IPS-18a (cell line): ENCODE measurements around the gene ADAMTS16.

ENCODE experiments used
- H3K27ac ChIP-seq: one replicate; pipeline ENCODE4 v1.5.1; 2013; ENCODE audit warnings: low read length
- H3K27me3 ChIP-seq: one replicate; pipeline ENCODE4 v1.6.1; 2013; ENCODE audit warnings: mild to moderate bottlenecking, low read length; ENCODE audit not compliant: control insufficient read depth, insufficient read depth
- H3K36me3 ChIP-seq: one replicate; pipeline ENCODE4 v1.6.1; 2013; ENCODE audit warnings: low read depth, low read length; ENCODE audit not compliant: control insufficient read depth
- H3K4me1 ChIP-seq: one replicate; pipeline ENCODE4 v1.6.1; 2013; ENCODE audit warnings: low read depth, low read length; ENCODE audit not compliant: control insufficient read depth
- H3K4me3 ChIP-seq: one replicate; pipeline ENCODE4 v1.5.1; 2013; ENCODE audit warnings: low read length
- H3K9ac ChIP-seq: one replicate; pipeline ENCODE4 v1.6.1; 2013; ENCODE audit warnings: mild to moderate bottlenecking, low read length, moderate library complexity
- H3K9me3 ChIP-seq: one replicate; pipeline ENCODE4 v1.6.1; 2013; ENCODE audit warnings: low read depth, low read length; ENCODE audit not compliant: control insufficient read depth

The ADAMTS16 gene

DNA sequence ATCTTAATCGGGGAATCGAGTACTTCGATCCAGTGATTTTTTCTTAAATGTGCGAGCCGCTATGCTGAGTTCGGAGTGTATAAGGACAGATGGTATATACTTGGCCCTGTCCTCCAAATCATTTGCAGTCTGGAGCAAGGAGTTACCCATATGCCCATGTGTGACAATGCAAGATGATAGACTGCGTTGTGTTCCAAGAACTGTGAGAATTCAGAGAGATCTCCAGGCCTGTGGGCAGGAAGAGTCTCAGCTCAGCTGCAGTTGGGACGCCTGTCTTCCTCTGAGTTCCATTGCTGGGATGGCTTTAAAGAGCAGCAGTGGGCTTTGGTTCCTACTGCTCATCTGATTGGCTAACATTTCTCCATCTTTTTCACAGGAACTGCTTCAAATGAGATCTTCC lies 106.6 kb downstream of the ADAMTS16 start:
- H3K27me3 ChIP-seq: no peaks in the 10 kb centered on the region
- H3K27ac ChIP-seq: no peak overlapping the region
- no peak overlapping the region for H3K9ac ChIP-seq
- no peaks in the 10 kb centered on the region for H3K4me1 ChIP-seq
- H3K9me3 ChIP-seq: no peaks in the 10 kb centered on the region
- H3K4me3 ChIP-seq: no peak overlapping the region
- H3K36me3 ChIP-seq: no peaks in the 10 kb centered on the region

DNA sequence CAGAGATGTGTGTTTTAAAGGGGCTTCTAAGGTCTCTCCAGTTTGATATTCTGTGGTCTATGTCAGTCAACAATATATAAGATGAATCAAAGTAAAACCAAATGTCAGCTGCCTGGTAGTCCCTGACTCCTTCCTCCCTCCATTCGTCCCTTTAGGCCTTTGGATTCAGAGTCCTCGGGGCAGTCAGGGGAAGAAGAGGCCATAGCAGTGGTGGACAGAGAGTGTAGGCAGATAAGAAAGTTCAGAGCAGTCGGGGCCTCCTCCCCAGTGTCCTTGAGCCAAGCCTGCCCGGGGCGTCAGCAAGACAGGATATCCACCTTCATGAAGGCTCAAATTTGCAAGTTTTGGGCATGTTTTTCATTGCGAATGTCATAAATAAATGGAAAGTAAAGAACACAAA lies 110.6 kb downstream of the ADAMTS16 start:
- Histone ChIP-seq H3K4me3 (no peak overlapping the region), H3K9me3 (peaks cover 7% of the 10 kb centered on the region), H3K9ac (no peak overlapping the region), H3K4me1 (no peaks in the 10 kb centered on the region), H3K27me3 (no peaks in the 10 kb centered on the region), H3K36me3 (no peaks in the 10 kb centered on the region), H3K27ac (no peak overlapping the region)

DNA sequence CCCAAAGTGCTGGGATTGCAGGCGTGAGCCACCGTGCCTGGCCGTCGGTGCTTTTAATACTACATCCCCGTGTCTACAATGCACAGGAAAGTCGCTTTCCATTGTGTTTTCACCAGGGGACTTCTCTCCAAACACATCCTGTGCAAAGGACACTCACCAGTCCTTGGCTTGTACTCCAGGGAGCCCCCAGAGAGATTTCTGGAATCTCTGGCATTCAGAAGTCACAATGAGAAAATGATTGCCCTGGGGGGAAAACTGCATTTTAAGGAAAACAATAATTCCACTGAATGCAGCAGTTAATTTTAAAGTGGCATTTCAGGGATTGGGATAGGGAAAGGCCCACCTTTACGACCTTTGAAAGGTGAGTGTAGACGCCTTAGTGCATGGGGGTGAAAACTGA lies 112.0 kb downstream of the ADAMTS16 start:
- Histone ChIP-seq H3K9me3 (peaks cover 7% of the 10 kb centered on the region), H3K4me1 (no peaks in the 10 kb centered on the region), H3K9ac (no peak overlapping the region), H3K36me3 (no peaks in the 10 kb centered on the region), H3K27ac (no peak overlapping the region), H3K4me3 (no peak overlapping the region), H3K27me3 (no peaks in the 10 kb centered on the region)

DNA sequence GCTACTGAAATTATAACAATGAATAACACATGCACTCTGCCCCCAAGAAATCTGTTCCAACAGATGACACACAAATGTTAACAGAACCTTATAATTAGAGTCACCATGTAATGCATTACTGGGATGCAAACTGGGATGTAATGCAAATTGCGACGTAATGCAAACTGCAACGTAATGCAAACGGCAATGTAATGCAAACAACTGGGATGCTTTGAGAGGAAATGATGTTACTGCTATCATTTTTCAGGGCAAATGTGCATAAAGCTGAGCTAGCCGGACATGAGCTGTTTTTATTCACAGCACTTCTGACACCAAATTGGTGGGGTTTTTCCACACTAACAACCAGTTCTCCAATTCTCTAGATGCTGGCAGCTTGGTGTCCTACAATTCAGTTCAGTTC lies 117.2 kb downstream of the ADAMTS16 start:
- Histone ChIP-seq H3K27ac (no peak overlapping the region), H3K4me3 (no peak overlapping the region), H3K4me1 (no peaks in the 10 kb centered on the region), H3K9me3 (peaks cover 7% of the 10 kb centered on the region), H3K9ac (no peak overlapping the region), H3K36me3 (no peaks in the 10 kb centered on the region), H3K27me3 (no peaks in the 10 kb centered on the region)

DNA sequence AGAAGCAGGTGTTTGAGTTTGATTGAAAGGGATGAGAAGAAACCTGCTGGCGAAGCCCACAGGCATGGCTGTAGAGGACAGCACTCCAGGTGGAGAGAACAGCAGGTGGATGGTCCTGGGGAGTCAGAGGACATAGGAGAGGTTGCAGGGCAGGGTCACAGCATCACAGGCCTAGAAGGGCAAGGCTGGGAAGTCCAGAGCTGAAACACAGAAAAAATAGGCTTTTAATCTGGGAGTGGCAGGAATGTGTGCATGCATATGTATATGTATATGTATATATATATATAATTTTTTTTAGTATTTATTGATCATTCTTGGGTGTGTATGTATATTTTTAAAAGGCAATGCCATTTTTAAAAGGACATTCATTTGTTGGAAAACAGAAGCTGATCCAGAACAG lies 118.4 kb downstream of the ADAMTS16 start:
- peaks cover 5% of the 10 kb centered on the region for H3K36me3 ChIP-seq
- H3K27ac ChIP-seq: no peak overlapping the region
- peaks cover 7% of the 10 kb centered on the region for H3K9me3 ChIP-seq
- H3K9ac ChIP-seq: no peak overlapping the region
- H3K4me1 ChIP-seq: no peaks in the 10 kb centered on the region
- no peak overlapping the region for H3K4me3 ChIP-seq
- H3K27me3 ChIP-seq: no peaks in the 10 kb centered on the region

DNA sequence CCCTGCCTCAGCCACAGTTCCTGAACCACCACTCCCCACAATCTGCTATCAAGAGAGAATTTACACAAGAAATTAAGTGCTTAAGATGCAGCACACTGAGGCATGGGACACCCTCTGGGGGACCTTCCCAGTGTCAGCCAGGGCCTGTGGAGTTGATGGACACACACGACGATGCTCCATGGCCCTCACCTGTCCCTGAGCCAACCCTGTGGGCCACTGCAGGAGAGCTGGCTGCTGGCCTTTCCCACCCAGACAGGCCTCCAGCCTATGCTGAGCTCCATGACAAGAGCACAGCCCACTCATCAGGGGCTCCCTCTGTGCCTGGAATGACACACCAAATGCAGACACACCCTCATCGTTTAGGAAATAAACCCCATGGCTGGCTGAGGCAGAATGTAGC lies 124.6 kb downstream of the ADAMTS16 start:
- Histone ChIP-seq H3K27me3 (no peaks in the 10 kb centered on the region), H3K9ac (no peak overlapping the region), H3K4me3 (no peak overlapping the region), H3K4me1 (peaks cover 7% of the 10 kb centered on the region), H3K9me3 (no peaks in the 10 kb centered on the region), H3K36me3 (peaks cover 5% of the 10 kb centered on the region), H3K27ac (no peak overlapping the region)

DNA sequence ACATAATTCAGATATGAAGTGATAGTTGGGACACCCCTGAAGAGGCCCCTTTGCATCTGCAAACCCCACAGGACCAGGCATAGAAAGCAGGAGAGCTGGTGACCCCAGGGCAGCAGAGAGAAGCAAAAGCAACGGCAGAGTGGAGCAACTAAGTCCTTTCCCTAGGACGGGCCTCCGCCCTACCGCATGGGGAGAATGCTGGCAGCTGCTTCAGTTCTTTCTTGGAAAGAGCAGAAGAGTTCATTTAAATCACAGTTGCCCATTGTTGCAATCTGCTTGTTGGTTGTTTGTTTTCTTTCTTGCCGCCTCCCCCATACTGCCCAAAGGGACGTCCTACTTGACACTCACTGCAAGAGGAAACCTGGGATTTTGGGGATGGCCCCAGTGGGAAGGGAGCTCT lies 126.2 kb downstream of the ADAMTS16 start:
- H3K27me3 ChIP-seq: no peaks in the 10 kb centered on the region
- no peak overlapping the region for H3K9ac ChIP-seq

DNA sequence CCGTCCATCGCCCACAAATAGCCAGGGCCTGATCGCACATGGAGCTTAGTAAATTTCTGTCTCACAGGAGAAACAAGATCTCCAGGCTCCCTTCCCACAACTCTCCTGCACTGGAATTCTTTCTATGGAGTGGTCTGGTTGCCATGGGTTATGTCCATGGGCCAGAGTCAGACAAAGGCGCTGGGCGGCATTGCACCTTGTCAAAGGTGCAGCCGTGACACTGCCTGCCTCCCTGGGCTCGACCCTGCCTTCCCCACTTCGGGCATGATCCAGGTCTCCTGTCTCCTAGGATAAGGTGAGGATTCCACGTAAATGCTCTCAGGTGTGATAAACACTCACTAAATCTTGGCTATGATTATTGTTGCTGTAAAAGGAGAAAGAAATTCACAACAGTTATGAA lies 130.0 kb downstream of the ADAMTS16 start:
- no peaks in the 10 kb centered on the region for H3K36me3 ChIP-seq
- H3K4me3 ChIP-seq: no peak overlapping the region
- H3K4me1 ChIP-seq: peaks cover 15% of the 10 kb centered on the region
- no peak overlapping the region for H3K27ac ChIP-seq
- H3K27me3 ChIP-seq: no peaks in the 10 kb centered on the region
- no peaks in the 10 kb centered on the region for H3K9me3 ChIP-seq
- no peak overlapping the region for H3K9ac ChIP-seq

More for the DNA sequence above, 126.2 kb downstream of the ADAMTS16 start:
- peaks cover 7% of the 10 kb centered on the region for H3K4me1 ChIP-seq
- no peak overlapping the region for H3K4me3 ChIP-seq
- peaks cover 5% of the 10 kb centered on the region for H3K36me3 ChIP-seq
- no peaks in the 10 kb centered on the region for H3K9me3 ChIP-seq
- H3K27ac ChIP-seq: no peak overlapping the region

DNA sequence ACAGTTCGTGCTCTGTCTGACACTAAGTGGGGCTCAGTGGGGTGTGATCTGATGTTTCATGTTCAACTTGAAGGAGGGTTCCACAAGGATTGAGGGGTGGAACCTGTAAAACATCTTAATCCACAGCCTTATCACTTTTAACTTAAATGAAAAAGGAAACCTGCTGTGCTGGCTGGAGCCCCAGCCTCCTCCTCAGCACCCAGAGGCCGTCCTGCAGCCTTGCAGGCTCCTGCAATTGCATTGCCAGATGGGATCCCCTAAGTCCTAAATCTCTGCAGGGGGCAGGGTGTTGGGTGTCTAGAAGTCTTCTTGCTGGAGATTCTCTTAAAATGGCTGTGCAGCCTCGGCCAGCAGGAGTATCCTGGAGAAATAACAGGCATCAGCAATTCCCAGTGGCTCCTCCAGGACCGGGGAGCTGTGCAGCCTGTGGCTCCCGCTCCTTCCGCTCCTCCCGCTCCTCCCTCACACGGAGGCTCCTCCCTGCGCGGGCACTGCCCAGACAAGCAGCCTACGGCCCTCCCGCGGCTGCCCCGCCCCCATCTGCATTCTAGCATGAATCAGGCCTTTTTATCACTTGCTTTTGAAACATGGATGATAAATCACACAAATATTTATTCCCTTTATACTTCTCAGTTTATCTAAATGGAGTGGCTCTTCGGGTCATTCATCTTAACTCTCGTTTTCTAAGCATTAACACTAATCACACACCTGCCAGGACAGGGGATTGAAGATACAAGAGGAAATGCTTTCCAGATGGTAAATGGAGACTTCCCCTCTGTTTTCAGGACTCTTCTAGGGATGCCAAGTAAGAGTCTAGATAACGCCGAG lies 131.0 kb downstream of the ADAMTS16 start:
- Histone ChIP-seq H3K4me3 (no peak overlapping the region), H3K36me3 (no peaks in the 10 kb centered on the region), H3K9ac (no peak overlapping the region)

DNA sequence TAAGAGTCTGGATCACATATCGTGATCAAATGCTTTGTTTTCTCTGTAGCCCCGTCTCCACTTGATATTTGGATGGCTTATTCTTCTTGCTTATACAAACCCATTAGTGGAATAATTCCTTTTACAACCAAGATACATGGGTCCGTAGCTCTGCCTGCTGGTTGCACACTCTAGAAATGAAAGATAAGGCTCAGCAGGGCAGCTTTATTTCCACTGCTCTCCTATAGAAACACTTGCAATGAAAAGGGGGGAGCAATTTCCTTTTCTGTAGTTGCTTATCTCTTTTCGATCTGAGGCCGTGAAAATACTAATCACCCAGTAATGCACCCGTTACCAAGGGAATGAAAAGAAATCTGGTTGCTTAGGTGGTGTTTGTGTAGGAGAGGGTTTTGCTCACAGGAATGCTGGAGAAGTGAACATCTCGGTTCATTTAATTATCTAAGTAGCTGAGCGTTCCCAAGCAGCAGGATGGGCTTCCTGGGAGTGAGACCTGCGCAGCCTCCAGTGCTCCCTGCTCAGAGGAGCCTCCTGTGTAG lies 131.7 kb downstream of the ADAMTS16 start:
- Histone ChIP-seq H3K27ac (no peak overlapping the region), H3K9ac (no peak overlapping the region), H3K4me3 (no peak overlapping the region), H3K27me3 (no peaks in the 10 kb centered on the region), H3K36me3 (no peaks in the 10 kb centered on the region), H3K9me3 (no peaks in the 10 kb centered on the region), H3K4me1 (peaks cover 11% of the 10 kb centered on the region)

More for the DNA sequence above, 131.0 kb downstream of the ADAMTS16 start:
- Histone ChIP-seq H3K27me3 (no peaks in the 10 kb centered on the region), H3K9me3 (no peaks in the 10 kb centered on the region), H3K27ac (no peak overlapping the region), H3K4me1 (peaks cover 14% of the 10 kb centered on the region)

DNA sequence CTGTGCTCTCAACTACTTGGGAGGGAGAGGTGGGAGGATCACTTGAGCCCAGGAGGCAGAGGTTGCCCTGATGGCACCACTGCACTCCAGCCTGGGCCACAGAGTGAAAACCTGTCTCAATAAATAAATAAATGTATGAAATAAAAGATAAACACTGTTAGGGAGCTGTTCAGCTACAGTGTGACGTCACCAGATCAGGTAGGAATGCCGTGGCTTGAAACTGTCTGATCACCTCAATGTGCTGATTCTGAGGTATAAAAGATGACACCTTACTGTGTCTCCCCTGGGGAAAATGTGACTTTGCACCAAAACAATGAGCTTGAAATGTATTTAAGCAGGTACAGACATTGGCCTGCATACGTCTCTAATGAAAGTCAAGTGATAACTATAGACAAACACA lies 133.3 kb downstream of the ADAMTS16 start:
- Histone ChIP-seq H3K27me3 (no peaks in the 10 kb centered on the region), H3K4me3 (no peak overlapping the region), H3K9me3 (no peaks in the 10 kb centered on the region), H3K9ac (no peak overlapping the region), H3K4me1 (peaks cover 16% of the 10 kb centered on the region), H3K27ac (no peak overlapping the region), H3K36me3 (no peaks in the 10 kb centered on the region)

DNA sequence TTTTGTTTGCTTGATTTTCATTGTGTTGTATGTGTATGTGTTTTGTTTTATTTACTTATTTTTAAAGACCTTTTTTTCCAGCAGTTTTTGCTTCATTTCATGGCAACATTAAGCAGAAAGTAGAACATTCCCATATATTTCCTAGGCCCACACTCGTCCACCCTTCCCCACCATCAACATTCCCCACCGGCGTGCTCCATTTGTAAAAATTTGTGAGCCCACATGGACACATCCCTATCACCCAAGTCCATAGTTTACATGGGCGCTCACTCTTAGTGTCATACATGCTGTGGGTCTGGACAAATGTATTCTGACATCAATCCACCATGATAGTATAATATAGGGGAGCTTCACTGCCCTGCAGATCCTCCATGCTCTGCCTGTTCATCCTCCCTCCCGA lies 133.8 kb downstream of the ADAMTS16 start:
- Histone ChIP-seq H3K9ac (no peak overlapping the region), H3K27me3 (no peaks in the 10 kb centered on the region), H3K36me3 (no peaks in the 10 kb centered on the region), H3K9me3 (no peaks in the 10 kb centered on the region), H3K4me3 (no peak overlapping the region), H3K27ac (no peak overlapping the region), H3K4me1 (peaks cover 16% of the 10 kb centered on the region)
